Lower lobe of right lung (tissue), 2 donors: ENCODE data around the gene PSMA7. TPM values are rescaled to one million over a fixed set of nuclear protein-coding genes. Genes with fewer than 3 reads are reported as not detected.
"Not testable (repeated sequence)": the region's sequence is repeated elsewhere in the genome, so short reads cannot be mapped to it uniquely, and the experiment has no call there.

ENCODE experiments used
- ATAC-seq, 2 donors: fragments of 200-7000 bp; cut with Tn5 transposase; one replicate each; pipeline ENCODE4 v1.9.1; 2020 to 2022; ENCODE audit warnings: mild to moderate bottlenecking in 2 of 2, moderate library complexity in 2 of 2
- DNase-seq: peaks from one replicate; pipeline ENCODE4 v3.0.0-alpha.2; 2020
- H3K27ac ChIP-seq: fragments of 200-600 bp; one replicate; pipeline ENCODE4 v1.8.0; 2022
- H3K27me3 ChIP-seq: fragments of 200-600 bp; one replicate; pipeline ENCODE4 v1.8.0; 2022; ENCODE audit warnings: low read depth
- H3K36me3 ChIP-seq: fragments of 200-600 bp; one replicate; pipeline ENCODE4 v1.8.0; 2022; ENCODE audit warnings: mild to moderate bottlenecking
- H3K4me1 ChIP-seq: fragments of 200-600 bp; one replicate; pipeline ENCODE4 v1.8.0; 2022
- H3K4me3 ChIP-seq: fragments of 200-600 bp; one replicate; pipeline ENCODE4 v1.8.0; 2022; ENCODE audit warnings: mild to moderate bottlenecking
- H3K9me3 ChIP-seq: fragments of 200-600 bp; one replicate; pipeline ENCODE4 v1.8.0; 2022
- intact Hi-C: fragments of 100-400 bp; cut with DNase I; formaldehyde crosslinking; loops from one replicate; pipeline ENCODE4 v1.11.0; 2022
- total RNA-seq: library from RNA; stranded (reverse); fragmentation: NEBNext Ultra II Directional; extraction: Animal tissue kit (Norgen Biotek cat#: 25700); gene quantifications from one replicate; pipeline ENCODE4 v1.2.1, GENCODE V29; 2021
- TF ChIP-seq, protein P1 (sequence below): fragments of 200-600 bp; IDR thresholded peaks from one replicate; pipeline ENCODE4 v1.8.0; 2022; ENCODE audit warnings: antibody characterized with exemption, mild to moderate bottlenecking
- donor health status: DM: no; HTN: yes; CAD: no; lungs with severe emphysema.

PSMA7 gene
- total RNA-seq, 1 donor from 2014 or later: 223 TPM

DNA sequence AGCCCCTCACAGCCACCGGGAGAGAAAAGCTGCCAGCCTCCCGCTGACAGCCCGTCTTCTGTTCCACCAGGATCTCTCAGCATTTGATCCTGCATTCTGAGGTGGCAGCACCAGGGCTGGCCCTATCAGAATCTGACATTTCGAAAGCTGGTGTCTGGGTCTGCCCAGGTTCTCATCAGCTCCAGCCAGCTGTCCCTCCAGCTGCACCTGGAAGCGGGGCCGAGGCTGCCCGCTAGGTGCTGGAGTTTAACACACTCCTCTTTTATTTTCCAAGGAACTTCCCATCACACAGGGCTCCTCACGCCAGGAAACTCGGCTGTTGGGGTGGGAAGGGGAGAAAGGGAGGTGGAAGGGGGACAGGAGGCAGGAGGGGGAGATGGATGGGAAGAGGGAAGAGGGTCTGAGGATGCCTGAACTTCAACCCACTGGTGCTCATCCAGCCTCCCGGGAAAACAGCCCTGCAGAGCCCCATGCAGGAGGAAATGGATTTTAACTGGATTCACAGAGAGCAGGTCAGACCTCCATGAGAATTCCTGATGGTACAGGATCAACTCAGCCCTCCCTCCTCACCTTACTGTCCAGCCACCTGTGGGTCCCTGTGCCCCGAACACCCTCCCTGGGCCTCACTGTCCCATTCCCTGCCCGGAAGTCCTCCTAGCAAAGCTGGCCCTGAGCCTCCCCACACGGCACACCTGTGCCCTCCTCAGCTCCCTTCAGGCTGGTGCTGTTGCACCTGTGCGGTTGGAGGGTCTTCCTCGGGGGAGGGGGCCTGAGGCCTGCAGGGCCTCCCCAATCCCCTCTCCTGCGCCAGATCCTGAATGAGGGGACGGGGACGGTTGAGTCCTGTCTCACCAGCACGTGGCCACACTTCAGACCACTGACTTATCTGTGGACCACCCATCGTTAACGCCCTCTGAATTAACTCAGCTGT is 24.8 kb downstream of the PSMA7 start:
- DNase-seq (no peak), ATAC-seq (no peak)
- no peak overlapping the region for H3K4me3 ChIP-seq
- no peak overlapping the region for H3K27ac ChIP-seq
- TF ChIP-seq, protein P1, sequence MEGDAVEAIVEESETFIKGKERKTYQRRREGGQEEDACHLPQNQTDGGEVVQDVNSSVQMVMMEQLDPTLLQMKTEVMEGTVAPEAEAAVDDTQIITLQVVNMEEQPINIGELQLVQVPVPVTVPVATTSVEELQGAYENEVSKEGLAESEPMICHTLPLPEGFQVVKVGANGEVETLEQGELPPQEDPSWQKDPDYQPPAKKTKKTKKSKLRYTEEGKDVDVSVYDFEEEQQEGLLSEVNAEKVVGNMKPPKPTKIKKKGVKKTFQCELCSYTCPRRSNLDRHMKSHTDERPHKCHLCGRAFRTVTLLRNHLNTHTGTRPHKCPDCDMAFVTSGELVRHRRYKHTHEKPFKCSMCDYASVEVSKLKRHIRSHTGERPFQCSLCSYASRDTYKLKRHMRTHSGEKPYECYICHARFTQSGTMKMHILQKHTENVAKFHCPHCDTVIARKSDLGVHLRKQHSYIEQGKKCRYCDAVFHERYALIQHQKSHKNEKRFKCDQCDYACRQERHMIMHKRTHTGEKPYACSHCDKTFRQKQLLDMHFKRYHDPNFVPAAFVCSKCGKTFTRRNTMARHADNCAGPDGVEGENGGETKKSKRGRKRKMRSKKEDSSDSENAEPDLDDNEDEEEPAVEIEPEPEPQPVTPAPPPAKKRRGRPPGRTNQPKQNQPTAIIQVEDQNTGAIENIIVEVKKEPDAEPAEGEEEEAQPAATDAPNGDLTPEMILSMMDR: no peak
- H3K4me1 ChIP-seq: peaks cover 13% of the 10 kb centered on the region
- intact Hi-C loops: no loop called here
- H3K27me3 ChIP-seq: peaks cover 7% of the 10 kb centered on the region
- H3K36me3 ChIP-seq: no peaks in the 10 kb centered on the region
- peaks cover 2% of the 10 kb centered on the region for H3K9me3 ChIP-seq

DNA sequence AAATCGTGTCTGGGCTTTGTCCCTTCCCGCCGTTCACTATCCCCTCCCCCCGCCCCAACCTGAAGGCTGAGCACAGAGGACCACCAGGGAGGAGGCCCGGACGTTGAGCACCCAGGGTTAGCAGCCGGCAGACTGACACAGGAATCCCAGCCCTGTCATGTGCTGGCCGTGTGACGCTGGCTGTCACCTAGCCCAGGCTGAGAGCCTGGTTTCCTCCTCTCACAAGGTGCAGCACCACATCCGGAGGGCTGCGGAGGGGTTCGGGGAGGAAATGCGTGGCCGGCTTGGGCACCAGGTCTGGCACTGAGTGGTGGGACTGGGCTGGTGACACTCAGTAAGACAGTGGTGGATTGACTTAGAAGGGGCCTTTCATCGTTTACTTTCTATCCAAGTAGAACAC is 25.5 kb downstream of the PSMA7 start:
- Histone ChIP-seq H3K9me3 (peaks cover 9% of the 10 kb centered on the region), H3K4me1 (peaks cover 9% of the 10 kb centered on the region), H3K36me3 (no peaks in the 10 kb centered on the region), H3K4me3 (no peak overlapping the region), H3K27me3 (peaks cover 7% of the 10 kb centered on the region), H3K27ac (no peak overlapping the region)
- DNase-seq (no peak), ATAC-seq (no peak)
- intact Hi-C loops: no loop called here
- TF ChIP-seq, protein P1: no peak

DNA sequence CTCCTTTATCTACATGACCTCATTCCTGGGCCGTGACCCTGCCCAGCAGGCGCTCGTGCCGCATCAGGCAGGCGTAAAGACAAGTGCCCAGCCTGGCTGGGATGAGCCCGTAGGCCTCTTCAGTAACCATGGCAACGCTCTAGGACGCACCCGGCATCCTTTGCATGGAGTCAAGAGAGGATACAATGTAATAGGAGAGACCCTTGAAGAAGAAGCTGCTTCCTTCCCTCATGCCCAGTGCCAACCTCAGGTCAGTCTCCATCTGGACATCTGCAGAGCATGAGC is 25.9 kb downstream of the PSMA7 start:
- Histone ChIP-seq H3K4me3 (no peak overlapping the region), H3K4me1 (peaks cover 9% of the 10 kb centered on the region), H3K27ac (no peak overlapping the region), H3K36me3 (no peaks in the 10 kb centered on the region), H3K9me3 (peaks cover 9% of the 10 kb centered on the region), H3K27me3 (peaks cover 7% of the 10 kb centered on the region)
- intact Hi-C loops: no loop called here
- DNase-seq: no peak
- TF ChIP-seq, protein P1: no peak
- ATAC-seq: no peak

DNA sequence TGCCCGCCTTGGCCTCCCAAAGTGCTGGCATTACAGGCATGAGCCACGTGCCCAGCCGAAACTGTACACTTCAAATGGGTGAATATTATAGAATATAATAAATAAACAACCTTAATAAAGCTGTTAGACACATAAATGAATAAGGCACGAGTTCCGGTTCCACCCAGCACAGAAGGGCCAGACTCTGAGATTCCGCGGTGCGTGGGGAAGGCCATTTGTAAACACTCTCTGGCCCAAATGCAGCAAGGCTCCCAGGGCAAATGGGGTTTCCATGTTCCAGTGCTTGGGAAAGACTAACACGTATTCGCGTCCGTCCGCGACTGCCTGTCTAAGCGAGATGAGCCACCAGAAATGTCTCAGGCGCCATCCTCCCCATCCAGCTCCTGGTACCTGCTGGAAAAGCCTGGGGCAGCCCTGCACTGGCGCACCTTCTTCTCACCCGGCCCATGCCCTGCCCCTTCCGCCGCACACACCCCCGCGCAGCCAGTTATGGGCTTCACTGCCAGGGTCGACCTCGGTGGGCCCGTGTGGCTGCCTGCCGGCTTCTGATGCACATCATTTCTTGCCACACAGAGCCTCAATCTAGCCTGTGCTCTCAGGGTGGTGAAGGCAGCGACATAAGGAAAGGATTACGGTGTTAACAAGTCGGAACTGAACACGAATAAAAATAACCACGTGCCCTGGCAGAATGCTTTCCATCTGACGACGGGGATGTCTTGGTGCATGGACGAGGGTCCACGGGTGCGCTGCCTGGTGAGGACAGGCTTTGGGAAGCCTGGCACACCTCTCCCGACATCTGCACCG is 26.4 kb downstream of the PSMA7 start:
- DNase-seq (no peak), ATAC-seq (no peak)
- TF ChIP-seq, protein P1: no peak
- Histone ChIP-seq H3K4me1 (peaks cover 9% of the 10 kb centered on the region), H3K36me3 (no peaks in the 10 kb centered on the region), H3K27ac (no peak overlapping the region), H3K9me3 (peaks cover 9% of the 10 kb centered on the region), H3K4me3 (no peak overlapping the region), H3K27me3 (peaks cover 7% of the 10 kb centered on the region)
- intact Hi-C loops: no loop called here

DNA sequence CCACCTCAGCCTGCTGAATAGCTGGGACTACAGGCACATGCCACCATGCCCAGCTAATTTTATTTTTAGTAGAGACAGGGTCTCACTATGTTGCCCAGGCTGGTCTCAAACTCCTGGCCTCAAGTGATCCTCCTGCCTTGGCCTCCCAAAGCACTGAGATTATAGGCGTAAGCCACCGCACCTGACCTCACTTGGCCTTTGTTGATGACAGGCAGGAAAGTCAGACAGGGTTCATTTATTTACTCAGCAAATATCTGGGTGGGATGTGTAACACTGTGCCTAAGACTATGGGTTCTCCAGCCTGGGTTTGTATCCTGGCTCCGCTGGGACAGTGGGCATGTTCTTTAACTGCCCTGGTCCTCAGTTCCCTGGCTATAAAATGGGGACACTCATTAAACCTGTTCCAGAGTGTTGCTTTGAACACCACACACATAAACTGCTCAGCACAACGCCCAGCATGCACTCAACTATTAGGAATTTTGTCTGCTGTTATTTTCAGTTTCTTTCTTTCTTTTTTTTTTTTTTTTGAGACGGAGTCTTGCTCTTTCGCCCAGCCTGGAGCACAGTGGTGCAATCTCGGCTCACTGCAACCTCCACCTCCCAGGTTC is 27.3 kb downstream of the PSMA7 start:
- ATAC-seq, H3K4me3 ChIP-seq, DNase-seq, H3K4me1 ChIP-seq, H3K27ac ChIP-seq, H3K36me3 ChIP-seq, intact Hi-C loops, H3K27me3 ChIP-seq: not testable (repeated sequence)
- H3K9me3 ChIP-seq: peaks cover 18% of the 10 kb centered on the region
